Effector memory CD4-positive, alpha-beta T cell (primary cell): Measurements from ENCODE around the gene RSRC1.

ENCODE experiments used
- DNase-seq, 3 donors: peaks; one replicate each; pipeline ENCODE4 v3.0.0-alpha.2; 2020
- H3K27ac ChIP-seq: 2 replicates; pipeline ENCODE4 v1.7.0; 2013; ENCODE audit warnings: mild to moderate bottlenecking, low read length, moderate library complexity; ENCODE audit not compliant: insufficient read depth, poor library complexity, severe bottlenecking
- H3K27me3 ChIP-seq: replicated peaks from 2 replicates; pipeline ENCODE4 v1.7.0; 2013; ENCODE audit warnings: mild to moderate bottlenecking, low read length; ENCODE audit not compliant: insufficient read depth, control insufficient read depth, poor library complexity, severe bottlenecking
- H3K36me3 ChIP-seq: 2 replicates; pipeline ENCODE4 v1.7.0; 2013; ENCODE audit warnings: mild to moderate bottlenecking, low read length, moderate library complexity; ENCODE audit not compliant: control insufficient read depth, insufficient read depth
- H3K4me1 ChIP-seq: 2 replicates; pipeline ENCODE4 v1.7.0; 2013; ENCODE audit warnings: low read length, mild to moderate bottlenecking; ENCODE audit not compliant: control insufficient read depth, insufficient read depth, poor library complexity, severe bottlenecking
- H3K4me3 ChIP-seq: 2 replicates; pipeline ENCODE4 v1.7.0; 2013; ENCODE audit warnings: low read length, low read depth, mild to moderate bottlenecking; ENCODE audit not compliant: insufficient read depth, poor library complexity, severe bottlenecking
- H3K9me3 ChIP-seq: 2 replicates; pipeline ENCODE4 v1.7.0; 2013; ENCODE audit warnings: mild to moderate bottlenecking, low read length, moderate library complexity; ENCODE audit not compliant: control insufficient read depth

Gene RSRC1

GRCh38 chr3:158463556-158463955 is 353.7 kb downstream of the RSRC1 start:
- H3K9me3 ChIP-seq, result no peaks in the 10 kb centered on the region
- no peak for DNase-seq
- H3K27me3 ChIP-seq, result no peaks in the 10 kb centered on the region
- H3K4me1 ChIP-seq, result no peaks in the 10 kb centered on the region
- no peaks in the 10 kb centered on the region for H3K36me3 ChIP-seq
- no peak overlapping the region for H3K4me3 ChIP-seq
- no peak overlapping the region for H3K27ac ChIP-seq

GRCh38 chr3:158465074-158465473 is 355.2 kb downstream of the RSRC1 start:
- Histone ChIP-seq H3K27me3 (no peaks in the 10 kb centered on the region), H3K4me1 (no peaks in the 10 kb centered on the region), H3K4me3 (no peak overlapping the region), H3K36me3 (no peaks in the 10 kb centered on the region), H3K9me3 (no peaks in the 10 kb centered on the region), H3K27ac (no peak overlapping the region)
- no peak for DNase-seq

GRCh38 chr3:158470944-158471638 is 361.2 kb downstream of the RSRC1 start:
- no peaks in the 10 kb centered on the region for H3K27me3 ChIP-seq
- H3K9me3 ChIP-seq, result no peaks in the 10 kb centered on the region
- no peak for DNase-seq
- H3K36me3 ChIP-seq, result no peaks in the 10 kb centered on the region
- H3K4me3 ChIP-seq, result no peak overlapping the region
- no peak overlapping the region for H3K27ac ChIP-seq
- H3K4me1 ChIP-seq, result no peaks in the 10 kb centered on the region

GRCh38 chr3:158471639-158472294 is 361.9 kb downstream of the RSRC1 start:
- no peaks in the 10 kb centered on the region for H3K27me3 ChIP-seq
- no peaks in the 10 kb centered on the region for H3K36me3 ChIP-seq

GRCh38 chr3:158479051-158479450 is 369.2 kb downstream of the RSRC1 start:
- Histone ChIP-seq H3K27me3 (no peaks in the 10 kb centered on the region), H3K4me1 (no peaks in the 10 kb centered on the region), H3K36me3 (no peaks in the 10 kb centered on the region), H3K9me3 (no peaks in the 10 kb centered on the region), H3K27ac (no peak overlapping the region), H3K4me3 (no peak overlapping the region)
- DNase-seq, result no peak

More at GRCh38 chr3:158471639-158472294, 361.9 kb downstream of the RSRC1 start:
- no peak overlapping the region for H3K4me3 ChIP-seq
- H3K27ac ChIP-seq, result no peak overlapping the region
- H3K4me1 ChIP-seq, result no peaks in the 10 kb centered on the region
- no peak for DNase-seq
- H3K9me3 ChIP-seq, result no peaks in the 10 kb centered on the region

- Histone ChIP-seq H3K27me3 (no peaks in the 10 kb centered on the region), H3K4me1 (no peaks in the 10 kb centered on the region)
- DNase-seq, result no peak
Observed at GRCh38 chr3:158483701-158484235, 373.9 kb downstream of the RSRC1 start.

GRCh38 chr3:158486200-158486599 is 376.3 kb downstream of the RSRC1 start:
- Histone ChIP-seq H3K27me3 (no peaks in the 10 kb centered on the region), H3K27ac (no peak overlapping the region), H3K36me3 (no peaks in the 10 kb centered on the region), H3K9me3 (no peaks in the 10 kb centered on the region), H3K4me3 (no peak overlapping the region), H3K4me1 (no peaks in the 10 kb centered on the region)
- no peak for DNase-seq

More at GRCh38 chr3:158483701-158484235, 373.9 kb downstream of the RSRC1 start:
- Histone ChIP-seq H3K36me3 (no peaks in the 10 kb centered on the region), H3K27ac (no peak overlapping the region), H3K4me3 (no peak overlapping the region), H3K9me3 (no peaks in the 10 kb centered on the region)

- Histone ChIP-seq H3K4me3 (no peak overlapping the region), H3K27ac (no peak overlapping the region)
Observed at GRCh38 chr3:158488670-158489069, 378.8 kb downstream of the RSRC1 start.

GRCh38 chr3:158489181-158489580 is 379.3 kb downstream of the RSRC1 start:
- Histone ChIP-seq H3K27me3 (no peaks in the 10 kb centered on the region), H3K4me3 (no peak overlapping the region), H3K36me3 (no peaks in the 10 kb centered on the region), H3K27ac (no peak overlapping the region), H3K4me1 (no peaks in the 10 kb centered on the region), H3K9me3 (no peaks in the 10 kb centered on the region)
- DNase-seq, result no peak

More at GRCh38 chr3:158488670-158489069, 378.8 kb downstream of the RSRC1 start:
- Histone ChIP-seq H3K36me3 (no peaks in the 10 kb centered on the region), H3K9me3 (no peaks in the 10 kb centered on the region), H3K27me3 (no peaks in the 10 kb centered on the region), H3K4me1 (no peaks in the 10 kb centered on the region)
- no peak for DNase-seq

- Histone ChIP-seq H3K27ac (no peak overlapping the region), H3K4me3 (no peak overlapping the region), H3K27me3 (no peaks in the 10 kb centered on the region), H3K36me3 (no peaks in the 10 kb centered on the region), H3K4me1 (no peaks in the 10 kb centered on the region), H3K9me3 (no peaks in the 10 kb centered on the region)
- no peak for DNase-seq
Observed at GRCh38 chr3:158491968-158492367, 382.1 kb downstream of the RSRC1 start.
